Stromal cell of bone marrow (primary cell): ENCODE data around the gene ST3GAL3.

Source experiments
- DNase-seq: peaks from one replicate; pipeline ENCODE4 v3.0.0-alpha.2; 2012; ENCODE audit warnings: low read depth

Gene ST3GAL3

DNA sequence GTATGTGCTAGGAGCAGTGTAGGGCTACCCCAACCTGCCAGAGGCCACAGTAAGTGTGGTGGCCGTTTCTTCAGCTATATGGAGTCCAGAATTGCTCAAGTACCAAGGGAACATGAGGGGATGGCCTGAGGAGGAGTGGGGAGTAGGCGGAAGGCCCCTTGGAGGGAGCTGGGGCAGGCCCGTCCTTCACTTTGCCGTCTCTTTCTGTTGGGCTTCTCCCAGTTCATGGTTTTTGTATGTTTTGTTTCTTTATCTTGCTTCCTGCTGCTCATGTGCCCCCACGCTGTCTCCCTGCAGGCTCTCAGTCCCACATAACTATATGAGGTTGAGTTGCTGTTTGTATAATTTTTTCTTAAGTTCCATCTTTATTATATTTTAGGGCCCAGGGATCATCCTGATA lies 256.6 kb downstream of the ST3GAL3 start:
- DNase-seq = no peak

DNA sequence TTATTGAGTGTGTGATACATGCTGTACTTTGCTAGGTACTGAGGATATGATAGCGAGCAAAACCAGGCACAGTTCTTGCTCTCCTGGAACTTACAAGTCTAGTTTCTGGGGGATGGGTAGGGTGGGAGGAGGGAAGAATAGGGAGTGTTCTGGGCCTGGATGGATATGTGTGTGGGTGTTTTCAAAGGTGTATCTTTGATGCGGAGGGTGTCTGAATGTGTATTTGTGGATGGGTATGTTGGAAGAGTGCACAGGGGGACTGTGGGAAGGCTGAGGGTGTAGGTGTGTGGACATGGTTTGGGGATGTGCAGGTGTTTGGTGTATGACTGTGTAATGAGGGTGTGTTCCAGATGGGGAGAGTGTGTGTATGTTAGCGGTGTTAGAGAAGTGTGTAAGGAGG lies 258.0 kb downstream of the ST3GAL3 start:
- DNase-seq = no peak

DNA sequence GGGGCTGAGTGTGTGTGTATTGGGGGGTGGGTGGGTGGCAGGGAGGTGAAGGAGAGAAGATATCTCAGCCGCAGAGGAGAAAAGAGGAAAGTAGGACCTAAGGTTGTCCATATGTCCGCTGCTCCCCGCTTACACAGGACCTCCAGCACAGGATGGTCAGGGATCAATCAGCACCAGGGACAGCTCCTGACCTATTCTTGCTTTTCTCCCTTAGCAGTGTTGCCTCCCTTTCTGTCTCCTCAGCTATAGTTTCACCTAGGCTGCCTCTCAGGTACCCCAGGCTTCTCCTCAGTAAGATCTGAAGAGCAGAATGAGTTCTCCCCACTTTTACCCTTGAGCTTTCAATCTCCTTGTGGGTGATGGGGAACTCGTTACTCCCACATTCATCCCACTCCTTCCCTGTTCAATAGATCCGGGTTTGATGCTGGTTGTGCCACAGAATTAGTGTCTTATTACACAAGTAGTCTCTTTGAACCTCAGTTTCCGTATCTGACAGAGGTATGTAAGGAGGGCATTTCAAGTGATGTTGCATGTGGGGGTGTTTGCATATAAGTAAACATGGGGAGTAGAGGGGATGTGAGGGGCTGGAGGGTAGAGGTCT lies 261.1 kb downstream of the ST3GAL3 start:
- DNase-seq = no peak

DNA sequence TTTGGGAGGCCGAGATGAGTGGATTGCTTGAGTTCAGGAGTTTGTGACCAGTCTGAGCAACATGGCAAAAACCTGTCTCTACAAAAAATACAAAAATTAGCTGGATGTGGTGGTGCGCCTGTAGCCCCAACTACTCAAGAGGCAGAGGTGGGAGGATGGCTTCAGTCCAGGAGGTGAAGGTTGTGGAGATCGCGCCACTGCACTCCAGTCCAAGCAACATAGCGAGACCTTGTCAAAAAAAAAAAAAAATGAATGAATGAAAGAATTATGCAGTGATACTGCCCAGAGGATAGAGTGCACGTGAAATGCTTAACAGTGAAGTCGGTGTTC lies 262.0 kb downstream of the ST3GAL3 start:
- no peak for DNase-seq

DNA sequence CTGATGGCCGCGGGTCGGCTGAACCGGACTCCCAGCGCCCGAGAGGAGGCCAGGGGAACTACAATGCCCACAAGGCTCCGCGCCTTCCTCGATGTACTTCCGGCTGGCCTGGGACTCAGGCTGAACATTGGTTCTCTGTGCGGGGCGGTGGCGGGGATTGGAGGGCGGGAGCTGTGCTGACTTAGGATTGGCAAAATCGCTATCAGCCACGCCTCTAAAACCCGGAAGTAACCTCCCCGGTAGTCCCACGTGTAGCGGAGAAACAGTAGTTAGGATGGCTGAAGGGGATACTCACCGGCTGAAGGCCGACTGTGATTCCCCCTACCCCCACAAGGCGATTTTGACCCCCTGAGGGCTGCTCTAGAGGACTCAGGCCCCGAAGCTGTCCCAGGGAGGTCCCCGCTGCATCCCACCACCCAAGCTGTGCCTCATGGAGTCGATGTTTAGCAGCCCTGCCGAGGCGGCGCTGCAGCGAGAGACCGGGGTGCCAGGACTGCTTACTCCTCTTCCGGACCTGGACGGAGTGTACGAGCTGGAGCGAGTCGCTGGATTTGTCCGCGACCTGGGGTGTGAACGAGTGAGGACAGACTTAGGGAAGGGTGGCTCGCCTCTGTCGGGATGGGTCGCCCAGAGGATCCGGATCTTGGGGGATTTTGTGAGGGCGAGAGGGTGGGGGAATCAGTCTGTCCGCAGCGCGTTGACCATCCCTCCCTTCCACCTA lies 262.6 kb downstream of the ST3GAL3 start, which contains the start of gene DPH2:
TSS of gene DPH2 (plus strand) at position 265 of the 721 bp plus-strand sequence. CDS start at position 431, 166 bp downstream.
- DNase-seq = peak; percentile 96

DNA sequence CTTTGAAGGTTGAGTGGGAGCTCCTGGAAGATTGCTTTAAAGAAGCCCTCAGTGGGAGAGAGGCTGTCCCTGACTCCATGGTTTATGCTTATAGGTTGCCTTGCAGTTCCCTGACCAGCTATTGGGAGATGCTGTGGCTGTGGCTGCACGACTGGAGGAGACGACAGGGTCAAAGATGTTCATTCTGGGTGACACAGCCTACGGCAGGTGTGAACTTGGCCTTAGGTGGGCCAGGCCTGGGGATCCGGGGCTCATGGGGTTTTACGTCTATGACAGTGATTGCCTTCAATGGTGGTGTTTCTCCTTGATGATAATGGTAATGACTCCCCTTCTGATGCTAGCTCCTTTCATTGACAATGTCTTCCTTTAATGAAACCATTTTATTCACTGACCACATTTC lies 263.2 kb downstream of the ST3GAL3 start:
- no peak for DNase-seq

DNA sequence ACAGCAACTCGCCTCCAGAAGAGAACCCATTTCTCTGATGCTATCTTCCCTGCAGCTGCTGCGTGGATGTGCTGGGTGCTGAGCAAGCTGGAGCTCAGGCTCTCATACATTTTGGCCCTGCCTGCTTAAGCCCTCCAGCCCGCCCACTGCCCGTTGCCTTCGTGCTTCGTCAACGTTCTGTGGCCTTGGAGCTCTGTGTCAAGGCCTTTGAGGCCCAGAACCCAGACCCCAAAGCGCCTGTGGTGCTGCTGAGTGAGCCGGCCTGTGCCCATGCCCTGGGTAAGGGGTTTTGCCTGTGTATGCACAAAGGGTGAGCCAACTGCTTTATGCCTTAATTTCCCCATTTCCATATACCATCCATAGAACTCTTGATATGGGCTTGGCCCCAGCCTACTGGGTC lies 263.6 kb downstream of the ST3GAL3 start:
- DNase-seq = no peak

DNA sequence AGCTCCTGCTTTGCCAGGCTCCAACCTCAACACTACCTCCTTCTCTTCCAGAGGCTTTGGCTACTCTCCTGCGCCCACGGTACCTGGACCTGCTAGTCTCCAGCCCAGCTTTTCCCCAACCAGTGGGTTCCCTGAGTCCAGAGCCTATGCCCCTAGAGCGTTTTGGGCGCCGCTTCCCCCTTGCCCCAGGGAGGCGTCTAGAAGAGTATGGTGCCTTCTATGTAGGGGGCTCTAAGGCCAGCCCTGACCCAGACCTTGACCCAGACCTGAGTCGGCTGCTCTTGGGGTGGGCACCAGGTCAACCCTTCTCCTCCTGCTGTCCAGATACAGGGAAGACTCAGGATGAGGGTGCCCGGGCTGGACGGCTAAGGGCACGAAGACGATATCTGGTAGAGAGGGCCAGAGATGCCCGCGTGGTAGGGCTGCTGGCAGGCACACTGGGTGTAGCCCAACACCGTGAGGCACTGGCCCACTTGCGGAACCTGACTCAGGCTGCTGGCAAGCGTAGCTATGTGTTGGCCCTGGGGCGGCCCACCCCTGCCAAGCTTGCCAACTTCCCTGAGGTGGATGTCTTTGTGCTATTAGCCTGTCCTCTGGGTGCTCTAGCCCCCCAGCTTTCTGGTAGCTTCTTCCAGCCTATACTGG lies 264.1 kb downstream of the ST3GAL3 start:
- DNase-seq = no peak

DNA sequence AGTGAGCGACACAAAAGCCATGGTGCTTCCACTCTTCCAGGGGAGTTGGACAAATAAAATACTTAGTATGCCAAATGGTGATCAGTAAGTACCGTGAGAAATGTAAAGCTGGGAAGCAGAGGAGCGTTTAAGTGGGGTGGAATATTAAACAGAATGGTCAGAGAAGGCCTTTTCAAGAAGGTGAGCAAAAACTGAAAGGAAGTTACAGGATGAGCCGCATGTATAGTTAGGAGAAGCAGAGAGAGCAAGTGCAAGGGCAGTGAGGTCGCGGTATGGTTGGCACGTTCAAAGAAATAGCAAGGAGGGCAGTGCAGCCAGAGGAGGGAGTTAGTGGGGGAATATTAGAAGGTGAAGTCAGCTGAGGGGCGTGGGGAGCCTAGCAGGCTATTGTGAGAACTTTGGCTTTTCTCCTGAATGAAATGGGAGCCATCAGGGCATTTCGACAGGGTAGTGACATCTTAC lies 266.7 kb downstream of the ST3GAL3 start:
- DNase-seq = no peak

DNA sequence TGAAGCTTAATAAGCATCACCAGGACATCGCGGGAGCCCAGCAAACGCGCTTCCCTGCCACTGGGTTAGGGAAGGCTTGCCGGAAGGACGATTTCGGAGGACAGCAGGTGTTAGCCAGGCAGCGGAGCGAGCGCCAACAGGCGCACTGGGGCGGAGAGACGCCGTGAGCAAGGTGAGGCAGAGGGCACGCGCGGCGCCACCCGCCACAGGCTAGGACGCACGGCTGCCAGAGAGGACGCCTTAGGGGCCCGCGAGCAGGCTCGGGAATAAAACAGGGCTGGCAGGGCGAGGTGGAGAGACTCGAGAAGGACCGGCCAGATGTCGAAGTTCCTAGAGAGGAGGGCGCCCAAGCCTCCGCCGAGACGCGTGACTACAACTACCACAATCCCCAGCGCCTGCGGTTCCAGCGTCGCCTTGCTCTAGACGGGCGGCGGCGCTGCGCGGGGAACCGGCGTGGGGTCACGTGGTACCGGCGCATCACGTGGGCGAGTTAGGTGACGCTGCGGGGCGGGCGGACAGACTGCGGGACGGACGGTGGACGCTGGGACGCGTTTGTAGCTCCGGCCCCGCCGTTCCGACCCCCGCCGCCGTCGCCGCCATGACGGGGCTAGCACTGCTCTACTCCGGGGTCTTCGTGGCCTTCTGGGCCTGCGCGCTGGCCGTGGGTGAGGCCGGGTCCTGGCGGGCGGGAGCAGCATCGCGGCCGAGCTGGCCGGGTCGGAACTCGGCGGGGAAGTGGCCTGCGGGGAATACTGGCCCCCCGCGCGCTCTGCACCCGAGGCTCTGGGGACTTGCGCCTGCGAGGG lies 267.3 kb downstream of the ST3GAL3 start, which contains the start of gene ATP6V0B:
TSS of gene ATP6V0B (plus strand) at position 518 of the 806 bp plus-strand sequence. CDS start at position 599, 81 bp downstream.
- peak; percentile 89 for DNase-seq

DNA sequence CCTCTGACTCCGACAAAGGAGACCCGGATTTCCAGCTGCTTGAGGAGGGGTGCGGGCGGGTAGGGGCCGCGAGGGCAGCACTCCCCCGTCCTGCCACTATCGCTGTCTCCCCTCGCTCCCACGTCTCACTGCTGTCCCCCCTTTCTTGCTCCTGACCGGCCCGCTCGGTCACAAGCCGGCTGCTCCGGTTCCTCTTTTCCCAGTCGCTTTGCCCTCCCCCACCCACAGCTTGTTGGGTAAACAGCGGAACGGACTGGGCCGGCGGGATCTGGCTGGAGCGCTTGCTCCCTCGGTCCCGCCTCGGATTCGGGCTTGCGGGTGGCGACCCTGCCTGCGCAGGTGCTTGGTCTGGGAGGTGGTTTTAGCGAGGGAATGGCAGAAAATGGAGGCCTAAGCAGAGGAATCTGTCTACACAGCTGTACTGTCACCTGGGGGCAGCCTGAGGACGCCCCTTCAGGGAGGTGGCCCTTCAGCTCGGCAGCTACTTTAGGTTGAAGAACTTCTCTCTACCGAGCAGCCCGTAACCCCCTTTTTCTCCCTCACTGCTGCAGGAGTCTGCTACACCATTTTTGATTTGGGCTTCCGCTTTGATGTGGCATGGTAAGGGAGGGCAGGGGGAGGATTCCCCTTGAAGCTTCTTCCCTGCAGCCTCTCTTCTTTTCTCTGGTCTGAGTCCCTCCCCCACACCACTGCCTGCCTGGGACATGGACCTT lies 268.1 kb downstream of the ST3GAL3 start:
- no peak for DNase-seq

DNA sequence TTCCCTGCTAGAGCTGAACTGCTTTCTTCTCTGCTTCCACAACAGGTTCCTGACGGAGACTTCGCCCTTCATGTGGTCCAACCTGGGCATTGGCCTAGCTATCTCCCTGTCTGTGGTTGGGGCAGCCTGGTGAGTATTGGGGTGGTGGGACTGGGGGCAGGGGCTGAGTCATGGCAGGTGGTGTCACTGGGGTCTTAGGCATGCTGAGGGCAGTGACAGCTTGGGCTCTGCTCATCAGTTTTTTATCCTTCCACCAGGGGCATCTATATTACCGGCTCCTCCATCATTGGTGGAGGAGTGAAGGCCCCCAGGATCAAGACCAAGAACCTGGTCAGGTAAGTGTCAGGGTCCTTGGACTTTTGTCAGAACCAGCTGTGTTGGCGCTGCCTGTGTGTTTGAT lies 268.7 kb downstream of the ST3GAL3 start:
- DNase-seq = no peak

DNA sequence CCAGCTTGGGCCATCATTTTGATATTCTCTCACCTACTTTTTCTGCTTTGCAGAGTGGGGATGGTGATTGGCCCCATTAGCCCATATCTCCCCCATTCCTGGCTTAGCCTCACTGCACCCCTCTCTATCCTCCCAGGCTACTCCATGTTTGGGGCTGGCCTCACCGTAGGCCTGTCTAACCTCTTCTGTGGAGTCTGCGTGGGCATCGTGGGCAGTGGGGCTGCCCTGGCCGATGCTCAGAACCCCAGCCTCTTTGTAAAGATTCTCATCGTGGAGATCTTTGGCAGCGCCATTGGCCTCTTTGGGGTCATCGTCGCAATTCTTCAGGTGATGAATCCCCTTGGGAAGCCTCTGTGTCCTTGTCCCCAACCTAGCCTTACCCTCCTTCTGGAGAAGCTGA lies 269.6 kb downstream of the ST3GAL3 start:
- DNase-seq = no peak

DNA sequence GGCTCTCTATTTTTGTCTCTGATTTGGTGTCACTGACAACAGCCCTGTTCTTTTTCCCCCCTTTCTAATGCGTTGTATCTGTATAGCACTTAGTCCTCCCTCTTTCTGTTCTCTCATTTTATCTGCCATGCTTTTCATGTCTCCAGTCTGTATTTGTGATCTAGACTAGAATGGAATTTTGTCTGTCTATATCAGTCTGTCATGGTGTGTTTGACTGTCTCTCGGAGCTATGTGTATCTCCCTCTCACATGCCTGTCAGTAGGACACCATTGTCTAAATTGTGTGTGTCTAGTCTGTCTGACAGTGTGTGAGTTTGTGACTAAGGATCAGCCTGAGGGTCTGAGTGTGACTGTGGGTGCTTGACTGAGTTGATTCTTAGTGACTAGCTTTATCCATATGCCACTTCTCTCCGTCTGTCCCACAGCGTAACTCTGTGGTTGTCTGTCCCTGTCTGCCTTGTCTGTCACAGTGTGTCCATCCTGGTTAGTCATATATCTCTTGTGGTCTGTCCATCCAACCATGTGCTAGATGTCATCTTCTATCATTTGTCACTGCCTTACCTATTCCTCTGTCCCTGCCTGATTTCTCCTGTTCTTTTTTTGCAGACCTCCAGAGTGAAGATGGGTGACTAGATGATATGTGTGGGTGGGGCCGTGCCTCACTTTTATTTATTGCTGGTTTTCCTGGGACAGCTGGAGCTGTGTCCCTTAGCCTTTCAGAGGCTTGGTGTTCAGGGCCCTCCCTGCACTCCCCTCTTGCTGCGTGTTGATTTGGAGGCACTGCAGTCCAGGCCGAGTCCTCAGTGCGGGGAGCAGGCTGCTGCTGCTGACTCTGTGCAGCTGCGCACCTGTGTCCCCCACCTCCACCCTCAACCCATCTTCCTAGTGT lies 270.3 kb downstream of the ST3GAL3 start:
- DNase-seq = no peak

DNA sequence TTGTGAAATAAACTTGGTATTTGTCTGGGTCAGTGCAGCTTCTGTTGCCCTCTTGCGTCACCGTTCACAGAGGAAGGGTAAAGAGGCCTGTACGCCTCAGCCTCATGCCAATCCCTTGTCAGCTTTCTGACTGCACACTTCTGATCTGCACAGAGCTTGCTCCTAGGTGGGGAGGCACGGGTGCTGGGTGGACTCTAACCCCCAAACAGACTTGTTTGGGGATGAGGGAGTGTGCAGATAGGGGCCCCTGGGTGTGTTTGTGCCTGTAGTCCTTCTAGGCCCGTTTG lies 270.9 kb downstream of the ST3GAL3 start:
- DNase-seq = no peak

DNA sequence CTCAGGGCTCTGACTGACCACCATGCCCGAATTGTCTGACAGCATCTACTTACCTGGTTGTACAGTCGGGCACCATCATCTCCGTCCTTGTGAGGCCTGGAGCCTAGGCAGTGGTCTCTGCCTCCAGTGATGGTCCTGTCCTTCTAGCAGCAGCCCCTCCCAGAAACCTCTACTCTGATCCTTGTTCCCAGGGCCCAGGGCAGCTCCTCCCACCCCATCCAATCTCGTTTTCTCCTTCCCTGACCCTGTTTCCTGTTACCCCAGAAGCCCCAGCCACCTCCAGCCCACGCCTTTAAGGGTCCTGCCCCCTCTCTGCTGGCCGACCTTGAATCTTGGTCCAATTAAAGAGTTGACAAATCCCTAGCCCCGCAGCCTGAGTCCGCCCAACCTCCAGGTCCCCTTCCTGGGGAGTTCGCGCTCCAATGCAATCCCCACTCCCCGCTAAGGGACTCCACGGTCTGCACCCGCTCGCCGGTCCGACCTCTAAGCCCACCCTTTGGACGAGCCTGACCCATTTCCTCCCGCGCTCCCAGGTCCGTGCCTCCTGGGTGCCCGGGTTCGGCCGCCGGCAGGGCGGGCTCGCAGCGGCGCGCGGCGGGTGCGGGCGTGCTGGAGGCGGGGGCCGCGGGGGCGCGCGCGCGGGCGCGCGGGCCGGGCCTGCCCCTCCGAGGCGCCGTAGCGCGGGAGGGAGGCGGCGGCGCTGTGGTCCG lies 271.4 kb downstream of the ST3GAL3 start, which contains the start of gene B4GALT2:
TSS of gene B4GALT2 (plus strand) at position 660 of the 710 bp plus-strand sequence. CDS start 1,951 bp downstream, outside the sequence.
- DNase-seq = no peak

DNA sequence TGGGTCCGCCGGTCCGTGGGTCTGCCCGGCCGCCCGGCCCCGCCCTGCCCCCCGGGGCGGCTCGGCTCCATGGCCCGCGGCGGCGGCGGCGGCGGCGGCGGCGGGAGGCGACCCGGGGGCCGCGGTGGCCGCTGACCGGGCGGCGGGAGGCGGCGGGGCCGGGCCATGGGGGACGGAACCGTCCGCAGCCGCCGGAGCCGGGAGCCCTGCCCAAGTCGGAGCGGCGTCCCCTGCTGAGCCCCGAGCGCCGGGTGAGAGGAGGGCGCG lies 271.9 kb downstream of the ST3GAL3 start:
- DNase-seq = no peak

DNA sequence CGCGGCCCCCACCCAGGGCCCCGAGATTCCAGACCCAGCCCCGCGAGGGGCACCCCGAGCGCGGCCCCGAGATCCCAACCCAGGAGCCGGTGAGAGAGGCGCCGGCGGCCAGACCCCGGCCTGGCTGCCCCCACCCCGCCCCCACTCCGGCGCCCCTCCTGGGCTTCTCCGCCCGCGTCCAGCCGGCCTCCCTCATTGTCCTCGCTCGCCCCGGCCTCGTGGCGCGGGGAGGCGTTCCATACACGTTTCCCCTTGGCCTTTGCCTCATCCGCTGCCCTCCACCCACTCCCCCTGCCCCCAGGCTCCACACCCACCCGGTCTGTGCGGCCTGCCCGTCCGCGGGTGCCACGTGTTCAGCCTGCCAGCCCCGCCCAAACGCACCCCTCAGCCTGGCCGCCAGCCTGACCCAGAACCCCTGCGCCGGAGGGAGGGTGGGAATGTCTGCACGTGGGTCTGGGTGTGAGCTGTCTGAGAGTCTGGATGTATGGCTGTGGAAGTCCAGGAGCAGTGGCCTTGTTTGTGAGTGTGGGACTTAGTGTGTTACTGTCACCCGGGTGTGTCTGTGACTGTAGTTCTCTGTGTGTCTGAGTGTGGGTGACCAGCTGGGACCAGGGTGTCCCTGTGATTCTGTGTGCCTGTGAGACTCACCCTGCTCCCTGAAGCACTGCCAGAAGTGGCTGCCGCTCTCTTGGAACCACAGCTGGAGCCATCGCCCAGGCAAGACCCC lies 272.4 kb downstream of the ST3GAL3 start:
- no peak for DNase-seq

DNA sequence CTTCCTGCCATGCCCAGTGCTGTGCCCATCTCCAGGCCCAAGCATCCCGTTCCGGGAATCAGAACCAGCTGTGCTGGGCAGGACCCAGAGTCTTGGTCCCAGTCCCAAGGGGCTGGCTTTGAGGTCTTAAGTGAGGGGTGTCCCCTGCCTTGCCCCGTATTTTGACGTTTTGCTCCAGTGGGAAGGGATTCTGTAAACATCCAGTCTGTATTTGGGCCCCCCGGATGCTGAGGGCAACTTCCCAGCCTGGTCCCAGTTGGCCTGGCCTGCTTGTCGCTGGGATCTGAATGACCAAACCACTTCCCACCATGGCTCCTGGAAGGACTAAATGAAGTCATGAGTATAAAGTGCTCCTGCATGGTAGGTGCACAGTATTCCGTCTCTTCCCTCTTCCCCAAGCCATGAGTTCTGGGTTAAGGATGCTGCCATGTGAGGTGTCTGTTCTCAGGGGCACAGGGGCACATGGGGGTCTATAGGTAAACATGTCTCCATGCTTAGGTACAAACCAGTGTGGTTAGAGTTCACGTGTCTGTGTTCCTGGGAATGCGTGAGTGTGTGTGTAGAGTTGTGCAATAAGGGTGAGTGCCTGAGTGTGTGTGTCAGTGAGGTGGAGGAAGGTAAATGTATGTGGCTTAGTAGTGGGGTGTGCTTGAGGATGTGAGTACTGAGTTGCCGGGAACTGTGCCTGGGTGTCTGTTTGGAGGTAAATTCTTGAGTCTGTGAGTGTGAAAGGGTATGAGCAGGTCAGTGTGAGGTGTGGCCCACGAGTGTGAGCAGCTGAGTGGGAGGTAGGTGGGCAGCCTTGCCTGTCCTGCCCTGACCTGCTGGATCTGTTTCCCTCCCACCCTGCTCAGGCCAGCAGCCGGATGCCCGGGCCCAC lies 273.2 kb downstream of the ST3GAL3 start:
- no peak for DNase-seq
